A549 (cell line): ENCODE measurements around the gene STAP1.

Source experiments
- CTCF ChIP-seq: fragments of >200 bp; sonication (Bioruptor Twin); formaldehyde crosslinking; IDR thresholded peaks from 3 replicates; pipeline ENCODE4 v1.5.1; 2016
- ESRRA ChIP-seq: fragments of 150-350 bp; IDR thresholded peaks from 2 replicates; pipeline ENCODE4 v1.6.1; 2014; ENCODE audit warnings: mild to moderate bottlenecking, low read length, borderline replicate concordance
- RAD21 ChIP-seq, 2 experiments: fragments of >200 bp in 1 of 2; sonication (Bioruptor Twin) in 1 of 2; formaldehyde crosslinking in 1 of 2; IDR thresholded peaks in 1 of 2; conservative IDR thresholded peaks in 1 of 2; 2 replicates in 1 of 2; 3 replicates in 1 of 2; pipeline ENCODE4 v1.6.1; 2012 to 2018; ENCODE audit warnings: inconsistent platforms in 1 of 2
- REST ChIP-seq: fragments of 200-600 bp; sonication (generic); IDR thresholded peaks from 2 replicates; pipeline ENCODE4 v1.6.1; 2016; ENCODE audit warnings: antibody characterized with exemption, mild to moderate bottlenecking, moderate library complexity

- TF ChIP-seq ESRRA (no peak), REST (no peak), RAD21 (conservative IDR thresholded peaks at IDR 0.05 in 1 of 2, IDR thresholded peaks at IDR 0.05 in 1 of 2) (no peak), CTCF (no peak)
These were observed 12.0 kb downstream of the STAP1 start for GRCh38 chr4:67570537-67570936.
